GM21737 (cell line): Measurements from ENCODE around the gene CCDC90B.
A peak's percentile ranks its signal among the peaks of the same experiment; 100 is the strongest.

Source experiments
- ATAC-seq: cut with Tn5 transposase; IDR thresholded peaks from one replicate; pipeline ENCODE4 v1.9.1; 2021; ENCODE audit warnings: mild to moderate bottlenecking, moderate library complexity; ENCODE audit not compliant: unreplicated experiment

CCDC90B gene

GRCh38 chr11:83241291-83241946, 44.7 kb downstream of the CCDC90B start:
- peak; percentile 60 for ATAC-seq

DNA sequence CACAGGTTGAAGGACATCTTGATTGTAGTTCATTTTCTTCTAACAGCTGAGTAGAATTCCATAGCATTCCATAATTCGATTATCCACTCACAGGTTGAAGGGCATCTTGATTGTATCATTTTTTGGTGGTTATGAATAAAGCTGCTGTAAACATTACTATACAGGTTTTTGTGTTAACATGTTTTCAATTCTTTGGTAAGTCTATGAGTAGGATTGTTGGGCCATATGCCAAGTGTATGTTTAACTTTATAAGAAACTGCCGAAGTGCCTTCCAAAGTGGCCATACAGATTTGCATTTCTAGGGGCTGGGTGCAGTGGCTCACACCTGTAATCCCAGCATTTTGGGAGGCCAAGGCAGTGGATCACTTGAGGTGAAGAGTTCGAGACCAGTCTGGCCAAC, 48.1 kb downstream of the CCDC90B start:
- no peak for ATAC-seq

DNA sequence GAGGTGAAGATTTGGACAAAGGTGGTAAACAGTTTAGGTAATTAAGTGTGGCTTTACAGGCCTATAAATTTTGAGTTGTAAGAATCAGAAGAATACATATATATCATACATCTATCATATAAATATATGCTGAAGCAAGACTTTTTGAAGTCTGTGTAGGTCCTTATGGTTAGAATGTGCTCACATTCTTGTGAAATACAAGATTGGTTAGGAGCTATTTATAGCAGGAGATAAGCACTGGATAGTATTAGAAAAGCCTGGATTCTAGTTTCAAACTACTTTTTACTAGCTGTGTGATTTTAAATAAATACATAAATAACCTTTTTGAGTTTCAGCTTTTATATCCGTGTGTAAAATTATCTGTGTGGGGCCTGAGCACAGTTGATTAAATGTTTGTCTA, 50.3 kb downstream of the CCDC90B start:
- ATAC-seq: no peak

GRCh38 chr11:83223457-83223856, 62.7 kb downstream of the CCDC90B start:
- ATAC-seq: no peak

DNA sequence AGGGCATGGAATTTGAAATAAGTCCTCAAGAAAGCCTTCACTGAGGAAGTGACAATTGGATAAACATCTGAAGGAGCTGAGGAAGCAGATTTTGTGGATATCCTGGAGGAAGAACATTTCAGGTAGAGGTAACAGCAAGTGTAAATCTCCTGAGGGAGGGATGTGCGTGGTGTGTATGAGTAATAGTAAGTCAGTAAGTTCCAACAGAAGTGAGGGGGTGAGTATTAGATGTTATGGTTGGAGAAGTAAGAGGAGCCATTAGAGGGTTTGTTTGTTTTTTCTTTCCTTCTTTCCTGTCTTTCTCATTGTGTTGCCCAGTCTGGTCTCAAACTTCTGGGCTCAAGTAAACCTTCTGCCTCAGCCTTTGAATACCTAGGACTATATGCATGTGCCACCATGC, 63.7 kb downstream of the CCDC90B start:
- ATAC-seq: no peak

GRCh38 chr11:83221694-83222093, 64.5 kb downstream of the CCDC90B start:
- no peak for ATAC-seq

- no peak for ATAC-seq
These were observed 65.9 kb downstream of the CCDC90B start for GRCh38 chr11:83220260-83220659.

- no peak for ATAC-seq
These were observed 67.1 kb downstream of the CCDC90B start for GRCh38 chr11:83219095-83219494.
